WTC11 (cell line): Measurements from ENCODE around the gene MXRA8. TPM values are rescaled to one million over a fixed set of nuclear protein-coding genes. Genes with fewer than 3 reads are reported as not detected.

ENCODE experiments used
- ATAC-seq: fragments of 200-7000 bp; cut with Tn5 transposase; 2 replicates; pipeline ENCODE4 v1.10.0; 2021; ENCODE audit warnings: mild to moderate bottlenecking, moderate library complexity
- CTCF ChIA-PET: fragments of 300-600 bp; sonication (Branson Sonifier 250); formaldehyde crosslinking; loops from one replicate; lab custom pipeline; 2021; ENCODE audit warnings: antibody characterized with exemption; lab: Charles Lee
- POLR2A ChIA-PET: fragments of 350-600 bp; sonication (Branson Sonifier 250); formaldehyde crosslinking; loops from one replicate; lab custom pipeline; 2021; ENCODE audit warnings: antibody characterized with exemption; lab: Charles Lee
- DNase-seq: peaks from one replicate; pipeline ENCODE4 v3.0.0; 2021; ENCODE audit warnings: low spot score
- H3K27ac Mint-ChIP-seq: 2 replicates; pipeline ENCODE4 v1.8.0; 2021; ENCODE audit warnings: mixed read lengths
- H3K27me3 Mint-ChIP-seq: 2 replicates; pipeline ENCODE4 v1.8.0; 2021; ENCODE audit warnings: low read depth, mild to moderate bottlenecking, moderate library complexity, mixed read lengths
- H3K36me3 Mint-ChIP-seq: 2 replicates; pipeline ENCODE4 v1.8.0; 2021; ENCODE audit warnings: mixed read lengths
- H3K4me1 Mint-ChIP-seq: 2 replicates; pipeline ENCODE4 v1.8.0; 2022; ENCODE audit warnings: mixed read lengths
- H3K4me3 Mint-ChIP-seq: 2 replicates; pipeline ENCODE4 v1.8.0; 2021; ENCODE audit warnings: mild to moderate bottlenecking, moderate library complexity, mixed read lengths
- H3K9me3 Mint-ChIP-seq: 2 replicates; pipeline ENCODE4 v1.8.0; 2021; ENCODE audit warnings: mixed read lengths
- AR ChIP-seq: fragments of 250-450 bp; sonication (Bioruptor Pico); IDR thresholded peaks from 2 replicates; pipeline ENCODE4 v1.9.0; 2021; ENCODE audit warnings: mild to moderate bottlenecking
- ARID4B ChIP-seq: sonication (generic); formaldehyde crosslinking; IDR thresholded peaks from 2 replicates; pipeline ENCODE4 v1.8.0; 2023; ENCODE audit warnings: missing genetic modification reagents, mild to moderate bottlenecking, borderline replicate concordance
- CBFB ChIP-seq: sonication (generic); formaldehyde crosslinking; IDR thresholded peaks from 2 replicates; pipeline ENCODE4 v1.8.1; 2022; ENCODE audit warnings: mild to moderate bottlenecking, low read depth, missing genetic modification reagents
- E2F4 ChIP-seq: sonication (generic); formaldehyde crosslinking; IDR thresholded peaks from 2 replicates; pipeline ENCODE4 v1.8.1; 2022; ENCODE audit warnings: low read depth, mild to moderate bottlenecking, moderate library complexity, missing genetic modification reagents, borderline replicate concordance
- E2F5 ChIP-seq: sonication (generic); formaldehyde crosslinking; IDR thresholded peaks from 2 replicates; pipeline ENCODE4 v1.8.1; 2022; ENCODE audit warnings: mild to moderate bottlenecking, moderate library complexity, missing genetic modification reagents
- EMX1 ChIP-seq: fragments of 250-450 bp; sonication (Bioruptor Pico); IDR thresholded peaks from 2 replicates; pipeline ENCODE4 v1.8.0; 2021; ENCODE audit warnings: mild to moderate bottlenecking
- ERG ChIP-seq: fragments of 250-450 bp; sonication (Bioruptor Pico); IDR thresholded peaks from 2 replicates; pipeline ENCODE4 v1.8.0; 2021; ENCODE audit warnings: mild to moderate bottlenecking
- ESRRA ChIP-seq: sonication (generic); formaldehyde crosslinking; IDR thresholded peaks from 2 replicates; pipeline ENCODE4 v1.8.1; 2022; ENCODE audit warnings: mild to moderate bottlenecking, missing genetic modification reagents, borderline replicate concordance
- FOXJ3 ChIP-seq: sonication (generic); formaldehyde crosslinking; IDR thresholded peaks from 2 replicates; pipeline ENCODE4 v1.9.0; 2021; ENCODE audit warnings: missing genetic modification reagents, mild to moderate bottlenecking, borderline replicate concordance
- GRHL2 ChIP-seq: fragments of 250-450 bp; sonication (Bioruptor Pico); IDR thresholded peaks from 2 replicates; pipeline ENCODE4 v1.8.0; 2022; ENCODE audit warnings: mild to moderate bottlenecking, moderate library complexity; ENCODE audit not compliant: insufficient replicate concordance, severe bottlenecking
- HMGA2 ChIP-seq: fragments of 250-450 bp; sonication (Bioruptor Pico); IDR thresholded peaks from 2 replicates; pipeline ENCODE4 v1.4.0; 2021; ENCODE audit warnings: mild to moderate bottlenecking, moderate library complexity
- IRF1 ChIP-seq: sonication (generic); formaldehyde crosslinking; IDR thresholded peaks from 2 replicates; pipeline ENCODE4 v1.8.0; 2023; ENCODE audit warnings: missing genetic modification reagents
- JAZF1 ChIP-seq: fragments of 250-450 bp; sonication (Bioruptor Pico); IDR thresholded peaks from 2 replicates; pipeline ENCODE4 v1.9.0; 2021; ENCODE audit warnings: moderate library complexity, mild to moderate bottlenecking, inconsistent platforms
- JUN ChIP-seq: sonication (generic); formaldehyde crosslinking; IDR thresholded peaks from 2 replicates; pipeline ENCODE4 v1.8.0; 2023; ENCODE audit warnings: mild to moderate bottlenecking, missing genetic modification reagents
- MYBL2 ChIP-seq: sonication (generic); formaldehyde crosslinking; IDR thresholded peaks from 2 replicates; pipeline ENCODE4 v1.8.1; 2023; ENCODE audit warnings: mild to moderate bottlenecking, moderate library complexity, missing genetic modification reagents
- NFATC4 ChIP-seq: fragments of 250-450 bp; sonication (Bioruptor Pico); IDR thresholded peaks from 2 replicates; pipeline ENCODE4 v1.9.0; 2021; ENCODE audit warnings: mild to moderate bottlenecking
- NFYB ChIP-seq: sonication (generic); formaldehyde crosslinking; conservative IDR thresholded peaks from 2 replicates; pipeline ENCODE4 v1.8.0; 2022; ENCODE audit warnings: low read depth, missing genetic modification reagents
- STAT6 ChIP-seq: sonication (generic); formaldehyde crosslinking; conservative IDR thresholded peaks from 2 replicates; pipeline ENCODE4 v1.8.1; 2023; ENCODE audit warnings: mild to moderate bottlenecking, low read depth, missing genetic modification reagents, moderate library complexity
- TEAD1 ChIP-seq: sonication (generic); formaldehyde crosslinking; IDR thresholded peaks from 2 replicates; pipeline ENCODE4 v1.8.0; 2022; ENCODE audit warnings: mild to moderate bottlenecking, missing genetic modification reagents
- USF2 ChIP-seq: sonication (generic); formaldehyde crosslinking; IDR thresholded peaks from 2 replicates; pipeline ENCODE4 v1.8.1; 2023; ENCODE audit warnings: mild to moderate bottlenecking, missing genetic modification reagents, moderate library complexity
- ZSCAN18 ChIP-seq: fragments of 250-450 bp; sonication (Bioruptor Pico); IDR thresholded peaks from 2 replicates; pipeline ENCODE4 v2.1.2; 2022; ENCODE audit warnings: mild to moderate bottlenecking, moderate library complexity
- total RNA-seq: library from RNA; stranded (reverse); gene quantifications from 3 replicates; pipeline ENCODE4 v1.2.3, GENCODE V29; 2021

MXRA8 gene
- total RNA-seq, 1 experiment from 2014 or later: 6.7 TPM

GRCh38 chr1:1336446-1336845 lies 21.9 kb downstream of the MXRA8 start (continued):
- no peak for TF ChIP-seq STAT6 (CRISPR knock-in tag)
- no peak for TF ChIP-seq GRHL2 (CRISPR knock-in tag)
- no peak for TF ChIP-seq JUN (CRISPR knock-in tag)
- no peak for TF ChIP-seq NFATC4 (CRISPR knock-in tag)
- TF ChIP-seq TEAD1 (CRISPR knock-in tag): no peak
- TF ChIP-seq NFYB: no peak
- no peak for TF ChIP-seq AR
- TF ChIP-seq FOXJ3 (CRISPR knock-in tag): no peak
- no peak for TF ChIP-seq USF2 (CRISPR knock-in tag)
- TF ChIP-seq CBFB: no peak
- TF ChIP-seq JAZF1 (CRISPR knock-in tag): no peak
- no peak for TF ChIP-seq HMGA2
- TF ChIP-seq ESRRA (CRISPR knock-in tag): no peak

GRCh38 chr1:1335792-1336248 lies 22.5 kb downstream of the MXRA8 start:
- Mint-ChIP-seq H3K36me3 (peaks cover 9% of the 10 kb centered on the region), H3K27me3 (no peaks in the 10 kb centered on the region), H3K27ac (no peak overlapping the region), H3K4me1 (no peaks in the 10 kb centered on the region), H3K9me3 (peaks cover 2% of the 10 kb centered on the region; the same call in 1 of the 2 replicates), H3K4me3 (no peak overlapping the region)
- no peak for DNase-seq
- POLR2A ChIA-PET: no interaction called here
- no peak for ATAC-seq
- CTCF ChIA-PET: no interaction called here
- TF ChIP-seq EMX1 (CRISPR knock-in tag): no peak
- no peak for TF ChIP-seq ZSCAN18 (CRISPR knock-in tag)
- TF ChIP-seq MYBL2: no peak
- no peak for TF ChIP-seq ARID4B (CRISPR knock-in tag)
- TF ChIP-seq E2F5 (CRISPR knock-in tag): no peak
- TF ChIP-seq IRF1 (CRISPR knock-in tag): no peak
- no peak for TF ChIP-seq E2F4 (CRISPR knock-in tag)
- TF ChIP-seq ERG (CRISPR knock-in tag): no peak
